SK-N-SH treated with all-trans-retinoic acid at 6 μM for 48 hours (cell line): ENCODE measurements around the gene INSM1.

Source experiments
- ARNTL ChIP-seq: fragments of 450-650 bp; formaldehyde crosslinking; IDR thresholded peaks from 2 replicates; pipeline ENCODE4 v1.5.0; 2020; ENCODE audit warnings: low read depth, mild to moderate bottlenecking, moderate library complexity, borderline replicate concordance
- CREB5 ChIP-seq: fragments of 250-450 bp; sonication (Bioruptor Pico); IDR thresholded peaks from 2 replicates; pipeline ENCODE4 v1.5.1; 2020; ENCODE audit warnings: low read depth, mild to moderate bottlenecking, moderate library complexity
- CSDC2 ChIP-seq: fragments of 250-450 bp; sonication (Bioruptor Pico); IDR thresholded peaks from 2 replicates; pipeline ENCODE4 v1.5.0; 2020; ENCODE audit warnings: mild to moderate bottlenecking, moderate library complexity
- OSR1 ChIP-seq: fragments of 250-450 bp; sonication (Bioruptor Pico); IDR thresholded peaks from 2 replicates; pipeline ENCODE4 v1.8.0; 2022; ENCODE audit warnings: moderate library complexity, mild to moderate bottlenecking, inconsistent platforms
- PATZ1 ChIP-seq: fragments of 250-450 bp; sonication (Bioruptor Pico); IDR thresholded peaks from 2 replicates; pipeline ENCODE4 v1.8.0; 2020; ENCODE audit warnings: mild to moderate bottlenecking, moderate library complexity, borderline replicate concordance
- POU6F1 ChIP-seq: fragments of 250-450 bp; sonication (Bioruptor Pico); IDR thresholded peaks from 2 replicates; pipeline ENCODE4 v1.8.0; 2021; ENCODE audit warnings: low read depth, mild to moderate bottlenecking, moderate library complexity, borderline replicate concordance
- PPARA ChIP-seq: fragments of 250-450 bp; sonication (Bioruptor Pico); IDR thresholded peaks from 2 replicates; pipeline ENCODE4 v1.5.0; 2020; ENCODE audit warnings: mild to moderate bottlenecking, borderline replicate concordance
- RARB ChIP-seq: fragments of 250-450 bp; sonication (Bioruptor Pico); IDR thresholded peaks from 2 replicates; pipeline ENCODE4 v1.8.0; 2021; ENCODE audit warnings: mild to moderate bottlenecking, moderate library complexity
- TCF4 ChIP-seq: fragments of 250-450 bp; sonication (Bioruptor Pico); IDR thresholded peaks from 2 replicates; pipeline ENCODE4 v1.8.0; 2021; ENCODE audit warnings: mild to moderate bottlenecking, moderate library complexity, borderline replicate concordance
- TSHZ2 ChIP-seq: fragments of 250-450 bp; sonication (Bioruptor Pico); IDR thresholded peaks from 2 replicates; pipeline ENCODE4 v1.5.0; 2020; ENCODE audit warnings: mild to moderate bottlenecking, moderate library complexity
- ZFP3 ChIP-seq: fragments of 250-450 bp; sonication (Bioruptor Pico); IDR thresholded peaks from 2 replicates; pipeline ENCODE4 v1.5.0; 2020; ENCODE audit warnings: mild to moderate bottlenecking, moderate library complexity
- ZFP30 ChIP-seq: fragments of 450-650 bp; formaldehyde crosslinking; IDR thresholded peaks from 2 replicates; pipeline ENCODE4 v1.5.0; 2022; ENCODE audit warnings: mild to moderate bottlenecking, moderate library complexity
- ZNF565 ChIP-seq: fragments of 450-650 bp; formaldehyde crosslinking; conservative IDR thresholded peaks from 2 replicates; pipeline ENCODE4 v1.5.0; 2020; ENCODE audit warnings: low read depth, mild to moderate bottlenecking, moderate library complexity
- ZNF70 ChIP-seq: fragments of 450-650 bp; formaldehyde crosslinking; IDR thresholded peaks from 2 replicates; pipeline ENCODE4 v1.5.0; 2020; ENCODE audit warnings: mild to moderate bottlenecking, moderate library complexity

- TF ChIP-seq PATZ1 (no peak), CREB5 (CRISPR knock-in tag) (no peak), ZNF565 (CRISPR knock-in tag) (no peak), POU6F1 (CRISPR knock-in tag) (no peak), PPARA (no peak), ARNTL (CRISPR knock-in tag) (no peak), ZFP3 (CRISPR knock-in tag) (no peak), TCF4 (CRISPR knock-in tag) (no peak), OSR1 (CRISPR knock-in tag) (no peak), RARB (CRISPR knock-in tag) (no peak), ZFP30 (CRISPR knock-in tag) (no peak), CSDC2 (CRISPR knock-in tag) (no peak), TSHZ2 (no peak), ZNF70 (CRISPR knock-in tag) (no peak)
Observed at GRCh38 chr20:20338133-20338730, 29.7 kb upstream of the INSM1 start.
